Astrocyte of the hippocampus (primary cell): ENCODE measurements around the gene GYS2.
"Not testable (repeated sequence)": the region's sequence is repeated elsewhere in the genome, so short reads cannot be mapped to it uniquely, and the experiment has no call there.

Experiments used
- DNase-seq: peaks from one replicate; pipeline ENCODE4 v3.0.0; 2011; ENCODE audit warnings: low read depth, low spot score

The GYS2 gene

GRCh38 chr12:21604245-21605101, at the start of gene GYS2:
Gene GYS2 (minus strand): TSS chr12:21604847. CDS start chr12:21604592, 255 bp downstream.
- no peak for DNase-seq

- no peak for DNase-seq
These were observed 47.2 kb upstream of the GYS2 start for GRCh38 chr12:21651821-21652220.

GRCh38 chr12:21650997-21651396, 46.4 kb upstream of the GYS2 start:
- no peak for DNase-seq

- no peak for DNase-seq
These were observed 44.4 kb upstream of the GYS2 start for GRCh38 chr12:21649034-21649433.

GRCh38 chr12:21648378-21648777, 43.7 kb upstream of the GYS2 start:
- no peak for DNase-seq

- no peak for DNase-seq
These were observed 42.5 kb upstream of the GYS2 start for GRCh38 chr12:21647179-21647578.

GRCh38 chr12:21645041-21645500, 40.4 kb upstream of the GYS2 start:
- DNase-seq = not testable (repeated sequence)

- no peak for DNase-seq
These were observed 39.9 kb upstream of the GYS2 start for GRCh38 chr12:21644516-21644915.

- no peak for DNase-seq
These were observed 39.1 kb upstream of the GYS2 start for GRCh38 chr12:21643758-21644157.

- DNase-seq = no peak
These were observed 38.2 kb upstream of the GYS2 start for GRCh38 chr12:21642707-21643389.

GRCh38 chr12:21638054-21638891, 33.6 kb upstream of the GYS2 start:
- no peak for DNase-seq

- DNase-seq = no peak
These were observed 29.6 kb upstream of the GYS2 start for GRCh38 chr12:21634245-21634644.

- no peak for DNase-seq
These were observed 26.7 kb upstream of the GYS2 start for GRCh38 chr12:21631367-21631766.

GRCh38 chr12:21627924-21628323, 23.3 kb upstream of the GYS2 start:
- no peak for DNase-seq

- DNase-seq = no peak
These were observed 13.9 kb upstream of the GYS2 start for GRCh38 chr12:21618566-21618965.

GRCh38 chr12:21617030-21617429, 12.4 kb upstream of the GYS2 start:
- DNase-seq = no peak

GRCh38 chr12:21615431-21615830, 10.8 kb upstream of the GYS2 start:
- no peak for DNase-seq

GRCh38 chr12:21614506-21614905, 9.9 kb upstream of the GYS2 start:
- DNase-seq = no peak

- DNase-seq = no peak
These were observed 9.3 kb upstream of the GYS2 start for GRCh38 chr12:21613931-21614330.

GRCh38 chr12:21608196-21608595, 3.5 kb upstream of the GYS2 start:
- DNase-seq = no peak

- peak; percentile 7 for DNase-seq
These were observed 3.1 kb upstream of the GYS2 start for GRCh38 chr12:21607701-21608100.

- no peak for DNase-seq
These were observed 1.5 kb upstream of the GYS2 start for GRCh38 chr12:21606175-21606574.
